SU-DHL-6 (cell line): Measurements from ENCODE around the gene JMY.

Source experiments
- H2AFZ ChIP-seq: fragments of 200-600 bp; sonication (generic); 2 replicates; pipeline ENCODE4 v1.6.1; 2014; ENCODE audit warnings: low read depth, mild to moderate bottlenecking, moderate library complexity, mixed read lengths, antibody characterized with exemption, low read length; ENCODE audit not compliant: severe bottlenecking
- H3F3A ChIP-seq: fragments of 200-600 bp; shearing (Covaris generic); 2 replicates; pipeline ENCODE4 v1.6.0; 2016; ENCODE audit warnings: antibody characterized with exemption, mild to moderate bottlenecking; ENCODE audit not compliant: insufficient read depth
- H3K27ac ChIP-seq: fragments of 200-600 bp; sonication (generic); 2 replicates; pipeline ENCODE4 v1.5.1; 2016; ENCODE audit warnings: low read depth, mild to moderate bottlenecking, low read length, moderate library complexity, mixed read lengths
- H3K27me3 ChIP-seq: fragments of 200-600 bp; sonication (generic), shearing (Covaris generic); 2 replicates; pipeline ENCODE4 v1.6.0; 2014; ENCODE audit warnings: mild to moderate bottlenecking, low read length
- H3K36me3 ChIP-seq: fragments of 200-600 bp; sonication (generic); 2 replicates; pipeline ENCODE4 v1.6.1; 2014; ENCODE audit warnings: mild to moderate bottlenecking, low read length, mixed read lengths
- H3K4me2 ChIP-seq: fragments of 300-600, 200-600 bp; shearing (Covaris generic), sonication (generic); 2 replicates; pipeline ENCODE4 v1.6.0; 2014; ENCODE audit warnings: low read length, low read depth, mild to moderate bottlenecking; ENCODE audit not compliant: poor library complexity, severe bottlenecking
- H3K4me3 ChIP-seq: fragments of 200-600 bp; sonication (generic); 2 replicates; pipeline ENCODE4 v1.5.1; 2014; ENCODE audit warnings: antibody characterized with exemption, low read length, mild to moderate bottlenecking, mixed read lengths; ENCODE audit not compliant: insufficient read depth, poor library complexity, severe bottlenecking
- H3K79me2 ChIP-seq: fragments of 200-600 bp; sonication (generic); 2 replicates; pipeline ENCODE4 v1.6.1; 2014; ENCODE audit warnings: mild to moderate bottlenecking, low read length, moderate library complexity; ENCODE audit not compliant: insufficient read depth
- H3K9ac ChIP-seq: fragments of 200-600 bp; sonication (generic); 2 replicates; pipeline ENCODE4 v1.7.0; 2014; ENCODE audit warnings: mild to moderate bottlenecking, low read length
- H3K9me2 ChIP-seq: fragments of 200-600 bp; sonication (generic); replicated peaks from 2 replicates; pipeline ENCODE4 v1.6.1; 2014; ENCODE audit warnings: low read length; ENCODE audit not compliant: insufficient read depth
- H3K9me3 ChIP-seq: fragments of 200-600 bp; sonication (generic); 2 replicates; pipeline ENCODE4 v1.6.1; 2014; ENCODE audit warnings: low read length, mixed read lengths; ENCODE audit not compliant: insufficient read depth
- H4K20me1 ChIP-seq: fragments of 200-600 bp; sonication (generic); 2 replicates; pipeline ENCODE4 v1.6.1; 2014; ENCODE audit warnings: low read depth, mild to moderate bottlenecking, antibody characterized with exemption, low read length, moderate library complexity, mixed read lengths
- CTCF ChIP-seq: fragments of 200-600 bp; sonication (generic); IDR thresholded peaks from one replicate; pipeline ENCODE4 v1.5.1; 2017; ENCODE audit warnings: antibody characterized with exemption, mild to moderate bottlenecking, low read length, moderate library complexity; ENCODE audit not compliant: insufficient read depth, poor library complexity, severe bottlenecking
- EZH2phosphoT487 ChIP-seq: fragments of 200-600 bp; sonication (generic), shearing (Covaris generic); conservative IDR thresholded peaks from 2 replicates; pipeline ENCODE4 v1.6.1; 2018; ENCODE audit warnings: mild to moderate bottlenecking, antibody characterized with exemption, low read length, moderate library complexity, mixed read lengths

Gene JMY

GRCh38 chr5:79330071-79330470 is 94.1 kb downstream of the JMY start:
- H3K4me2 ChIP-seq: no peak overlapping the region
- H3K9ac ChIP-seq: no peak overlapping the region

GRCh38 chr5:79333852-79334557 is 98.1 kb downstream of the JMY start:
- H3K4me3 ChIP-seq: no peak overlapping the region
- H3K9ac ChIP-seq: no peak overlapping the region
- H3K4me2 ChIP-seq: no peak overlapping the region
- no peaks in the 10 kb centered on the region for H3F3A ChIP-seq
- H3K27ac ChIP-seq: no peak overlapping the region
- H4K20me1 ChIP-seq: no peaks in the 10 kb centered on the region
- H3K27me3 ChIP-seq: no peaks in the 10 kb centered on the region
- no peaks in the 10 kb centered on the region for H3K36me3 ChIP-seq
- TF ChIP-seq EZH2phosphoT487 (no peak), CTCF (no peak)
- no peak overlapping the region for H2AFZ ChIP-seq
- H3K9me2 ChIP-seq: no peaks in the 10 kb centered on the region
- H3K79me2 ChIP-seq: no peaks in the 10 kb centered on the region
- H3K9me3 ChIP-seq: no peaks in the 10 kb centered on the region

More at GRCh38 chr5:79330071-79330470, 94.1 kb downstream of the JMY start:
- Histone ChIP-seq H3K36me3 (no peaks in the 10 kb centered on the region), H3K27ac (no peak overlapping the region), H3F3A (no peaks in the 10 kb centered on the region), H2AFZ (no peak overlapping the region), H3K4me3 (no peak overlapping the region), H3K9me2 (no peaks in the 10 kb centered on the region), H4K20me1 (no peaks in the 10 kb centered on the region), H3K79me2 (no peaks in the 10 kb centered on the region), H3K27me3 (no peaks in the 10 kb centered on the region), H3K9me3 (no peaks in the 10 kb centered on the region)
- no peak for TF ChIP-seq CTCF
- no peak for TF ChIP-seq EZH2phosphoT487

GRCh38 chr5:79346420-79346824 is 110.5 kb downstream of the JMY start:
- Histone ChIP-seq H2AFZ (no peak overlapping the region), H3K4me3 (no peak overlapping the region), H4K20me1 (no peaks in the 10 kb centered on the region), H3K9me2 (no peaks in the 10 kb centered on the region), H3F3A (no peaks in the 10 kb centered on the region), H3K9me3 (no peaks in the 10 kb centered on the region), H3K36me3 (no peaks in the 10 kb centered on the region), H3K4me2 (no peak overlapping the region), H3K27me3 (no peaks in the 10 kb centered on the region), H3K27ac (no peak overlapping the region), H3K9ac (no peak overlapping the region), H3K79me2 (no peaks in the 10 kb centered on the region)
- TF ChIP-seq CTCF (no peak), EZH2phosphoT487 (no peak)
